ENCODE measurements around the gene NPHS1. TPM values are rescaled to one million over a fixed set of nuclear protein-coding genes. Genes with fewer than 3 reads are reported as not detected.

NPHS1 gene
- total RNA-seq, 1 donor from 2014 or later: not detected

- H3K27ac ChIP-seq: no peak overlapping the region
- H3K27me3 ChIP-seq: no peaks in the 10 kb centered on the region
- no peak for TF ChIP-seq CTCF (IDR thresholded peaks at IDR 0.05)
- peaks cover 36 to 68% of the 10 kb centered on the region in 2 donors for H3K36me3 ChIP-seq
- no peaks in the 10 kb centered on the region for H3K9me3 ChIP-seq
- no peaks in the 10 kb centered on the region for H3K4me1 ChIP-seq
- DNase-seq (ENCODE audit: low spot score in 2 of 2): no peak
- intact Hi-C loops (cut with DNase I): loop anchor here (10.0 kb wide), 1 partner anchor 115 kb away; the partner anchor contains the start of gene ARHGAP33
- H3K4me3 ChIP-seq: no peak overlapping the region
Measured at GRCh38 chr19:35890113-35890650, 37.9 kb upstream of the NPHS1 start.

GRCh38 chr19:35889370-35890112 is 37.2 kb upstream of the NPHS1 start:
- no peaks in the 10 kb centered on the region for H3K9me3 ChIP-seq
- intact Hi-C loops (cut with DNase I): loop anchor here (10.0 kb wide), 1 partner anchor 115 kb away; the partner anchor contains the start of gene ARHGAP33
- no peak for TF ChIP-seq CTCF (IDR thresholded peaks at IDR 0.05)
- H3K36me3 ChIP-seq: peaks cover 36 to 61% of the 10 kb centered on the region in 2 donors
- no peaks in the 10 kb centered on the region for H3K4me1 ChIP-seq
- no peak overlapping the region for H3K4me3 ChIP-seq
- no peak for DNase-seq (ENCODE audit: low spot score in 2 of 2)
- no peaks in the 10 kb centered on the region for H3K27me3 ChIP-seq
- no peak overlapping the region for H3K27ac ChIP-seq

- no peak for TF ChIP-seq CTCF (IDR thresholded peaks at IDR 0.05)
- Histone ChIP-seq H3K27ac (no peak overlapping the region), H3K9me3 (no peaks in the 10 kb centered on the region), H3K36me3 (peaks cover 35 to 51% of the 10 kb centered on the region in 2 donors), H3K4me1 (no peaks in the 10 kb centered on the region), H3K4me3 (no peak overlapping the region), H3K27me3 (no peaks in the 10 kb centered on the region)
- no peak for DNase-seq (ENCODE audit: low spot score in 2 of 2)
- intact Hi-C loops (cut with DNase I): no loop called here
Measured at GRCh38 chr19:35888398-35888797, 36.1 kb upstream of the NPHS1 start.

GRCh38 chr19:35887197-35887596 is 34.9 kb upstream of the NPHS1 start:
- Histone ChIP-seq H3K27ac (no peak overlapping the region), H3K4me3 (no peak overlapping the region), H3K27me3 (no peaks in the 10 kb centered on the region), H3K4me1 (no peaks in the 10 kb centered on the region), H3K36me3 (peaks cover 32 to 42% of the 10 kb centered on the region in 2 donors), H3K9me3 (no peaks in the 10 kb centered on the region)
- no peak for DNase-seq (ENCODE audit: low spot score in 2 of 2)
- TF ChIP-seq CTCF (IDR thresholded peaks at IDR 0.05): no peak
- intact Hi-C loops (cut with DNase I): no loop called here

GRCh38 chr19:35885904-35886303 is 33.6 kb upstream of the NPHS1 start:
- Histone ChIP-seq H3K27me3 (no peaks in the 10 kb centered on the region), H3K4me1 (no peaks in the 10 kb centered on the region), H3K27ac (no peak overlapping the region), H3K9me3 (no peaks in the 10 kb centered on the region), H3K36me3 (peaks cover 30 to 38% of the 10 kb centered on the region in 2 donors), H3K4me3 (no peak overlapping the region)
- intact Hi-C loops (cut with DNase I): no loop called here
- no peak for TF ChIP-seq CTCF (IDR thresholded peaks at IDR 0.05)
- no peak for DNase-seq (ENCODE audit: low spot score in 2 of 2)

All from ascending aorta (tissue), 2 donors.